ENCODE measurements around the gene CAPN9. TPM values are rescaled to one million over a fixed set of nuclear protein-coding genes. Genes with fewer than 3 reads are reported as not detected.

The CAPN9 gene
- total RNA-seq, 2 donors from 2014 or later = 46.3 to 53.6 TPM

DNA sequence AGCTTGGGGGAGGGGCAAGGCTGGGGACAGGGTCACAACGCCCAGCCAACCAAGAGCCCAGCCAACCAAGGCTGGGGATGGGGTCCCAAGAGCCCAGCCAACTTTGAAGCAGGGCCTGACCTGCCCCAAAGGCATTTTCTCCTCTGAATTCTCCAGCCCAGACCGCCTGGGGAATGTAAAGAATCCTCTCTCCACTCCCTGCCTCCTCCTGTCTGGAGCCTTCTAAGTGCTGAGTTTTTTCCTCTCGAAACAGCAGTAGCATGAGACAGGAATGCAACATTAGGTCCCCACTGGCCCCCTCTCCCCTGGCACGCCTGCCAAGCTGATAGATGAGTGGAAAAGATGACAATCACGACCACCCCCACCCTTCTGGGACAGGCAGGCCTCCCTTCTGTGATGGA, 104.1 kb downstream of the CAPN9 start:
- ATAC-seq (no peak), DNase-seq (no peak)

More for the DNA sequence above, 104.1 kb downstream of the CAPN9 start:
- intact Hi-C loops (cut with DNase I, micrococcal nuclease) = no loop called here

Other genes starting within 250 kb of the CAPN9 start
- 10 to 100 TPM; 45.3 to 53.5 TPM for gene COG2, start 104.9 kb upstream of the CAPN9 start, total RNA-seq
- 1 to 10 TPM; 1.2 to 2.1 TPM for gene AGT, start 33.3 kb upstream of the CAPN9 start, total RNA-seq
- gene C1orf198, start 121.1 kb downstream of the CAPN9 start, total RNA-seq = 10 to 100 TPM; 14.4 to 16.6 TPM
- 10 to 100 TPM; 32.2 to 35.7 TPM for gene TTC13, start 231.5 kb downstream of the CAPN9 start, total RNA-seq
- 10 to 100 TPM; 23.4 to 29.7 TPM for gene ARV1, start 231.7 kb downstream of the CAPN9 start, total RNA-seq

Data from left colon (tissue), 2 donors.